Neural crest cell (in vitro differentiated cells): Measurements from ENCODE around the gene TBC1D9B. TPM values are rescaled to one million over a fixed set of nuclear protein-coding genes. Genes with fewer than 3 reads are reported as not detected.

Source experiments
- DNase-seq: peaks from one replicate; pipeline ENCODE4 v3.0.0; 2021; ENCODE audit warnings: low read depth, mixed read lengths, low spot score
- H3K27ac Mint-ChIP-seq: one replicate; pipeline ENCODE4 v1.8.0; 2021; ENCODE audit warnings: mild to moderate bottlenecking, mixed read lengths; ENCODE audit not compliant: unreplicated experiment
- H3K27me3 Mint-ChIP-seq: 2 replicates; pipeline ENCODE4 v1.8.0; 2021; ENCODE audit warnings: low read depth, mild to moderate bottlenecking, mixed read lengths
- H3K36me3 Mint-ChIP-seq: 2 replicates; pipeline ENCODE4 v1.8.0; 2021; ENCODE audit warnings: low read depth, mild to moderate bottlenecking, mixed read lengths
- H3K4me1 Mint-ChIP-seq: 2 replicates; pipeline ENCODE4 v1.8.0; 2021; ENCODE audit warnings: mixed read lengths
- H3K4me3 Mint-ChIP-seq: one replicate; pipeline ENCODE4 v1.8.0; 2021; ENCODE audit warnings: mild to moderate bottlenecking, mixed read lengths
- H3K9me3 Mint-ChIP-seq: 2 replicates; pipeline ENCODE4 v1.8.0; 2021; ENCODE audit warnings: mixed read lengths
- CTCF ChIP-seq: fragments of 200-600 bp; sonication (generic); conservative IDR thresholded peaks from 2 replicates; pipeline ENCODE4 v1.5.0; 2021; ENCODE audit warnings: antibody characterized with exemption, mild to moderate bottlenecking
- total RNA-seq: library from RNA; stranded (reverse); gene quantifications from 2 replicates; pipeline ENCODE4 v1.2.1, GENCODE V29; 2021

The TBC1D9B gene
- total RNA-seq, 1 donor from 2014 or later, result 107 TPM

GRCh38 chr5:179889885-179890284, 17.8 kb downstream of the TBC1D9B start:
- H3K9me3 Mint-ChIP-seq, result peaks cover 5% of the 10 kb centered on the region
- no peak overlapping the region for H3K27ac Mint-ChIP-seq
- no peak for TF ChIP-seq CTCF
- H3K36me3 Mint-ChIP-seq, result peaks cover 23% of the 10 kb centered on the region
- H3K4me1 Mint-ChIP-seq, result no peaks in the 10 kb centered on the region
- DNase-seq, result no peak
- H3K4me3 Mint-ChIP-seq, result no peak overlapping the region
- H3K27me3 Mint-ChIP-seq, result no peaks in the 10 kb centered on the region

GRCh38 chr5:179887802-179888201, 19.9 kb downstream of the TBC1D9B start:
- peaks cover 43% of the 10 kb centered on the region for H3K36me3 Mint-ChIP-seq
- H3K27me3 Mint-ChIP-seq, result no peaks in the 10 kb centered on the region
- H3K4me1 Mint-ChIP-seq, result no peaks in the 10 kb centered on the region
- peaks cover 17% of the 10 kb centered on the region for H3K9me3 Mint-ChIP-seq
- H3K27ac Mint-ChIP-seq, result no peak overlapping the region
- no peak for TF ChIP-seq CTCF
- no peak overlapping the region for H3K4me3 Mint-ChIP-seq
- DNase-seq, result no peak

- Mint-ChIP-seq H3K4me1 (no peaks in the 10 kb centered on the region), H3K4me3 (no peak overlapping the region), H3K9me3 (peaks cover 19% of the 10 kb centered on the region), H3K27me3 (no peaks in the 10 kb centered on the region), H3K27ac (no peak overlapping the region), H3K36me3 (peaks cover 48% of the 10 kb centered on the region)
- no peak for DNase-seq
- TF ChIP-seq CTCF, result no peak
Observed at GRCh38 chr5:179887095-179887494, 20.6 kb downstream of the TBC1D9B start.

- Mint-ChIP-seq H3K4me3 (no peak overlapping the region), H3K36me3 (peaks cover 49% of the 10 kb centered on the region), H3K27ac (no peak overlapping the region), H3K4me1 (no peaks in the 10 kb centered on the region), H3K9me3 (peaks cover 21% of the 10 kb centered on the region), H3K27me3 (no peaks in the 10 kb centered on the region)
- no peak for TF ChIP-seq CTCF
- DNase-seq, result no peak
Observed at GRCh38 chr5:179886190-179886911, 21.3 kb downstream of the TBC1D9B start.

- Mint-ChIP-seq H3K4me1 (no peaks in the 10 kb centered on the region), H3K9me3 (peaks cover 21% of the 10 kb centered on the region), H3K4me3 (no peak overlapping the region), H3K36me3 (peaks cover 52% of the 10 kb centered on the region), H3K27ac (peak overlapping the region; percentile 43), H3K27me3 (no peaks in the 10 kb centered on the region)
- DNase-seq, result no peak
- TF ChIP-seq CTCF, result no peak
Observed at GRCh38 chr5:179885491-179886090, 22.1 kb downstream of the TBC1D9B start.
